Right lung (tissue), 10 donors: ENCODE measurements around the gene UGT2B11. TPM values are rescaled to one million over a fixed set of nuclear protein-coding genes. Genes with fewer than 3 reads are reported as not detected.
"Not testable (repeated sequence)": the region's sequence is repeated elsewhere in the genome, so short reads cannot be mapped to it uniquely, and the experiment has no call there.

Source experiments
- DNase-seq, 2 donors: peaks; one replicate each; pipeline ENCODE4 v3.0.0-alpha.2; 2013
- long read RNA-seq, 8 donors: transcript quantifications; one replicate each; lab custom pipeline, GENCODE V29; 2026
- polyA plus RNA-seq, 5 donors: library from polyadenylated mRNA; unstranded; fragments of 120-200 nt; gene quantifications; one replicate each; pipeline versions ENCODE4 v1.2.1 to v1.2.3, GENCODE V29; 2013; ENCODE audit warnings: inconsistent platforms in 1 of 5, low replicate concordance in 1 of 5; ENCODE audit not compliant: insufficient read length in 5 of 5, insufficient read depth in 1 of 5

UGT2B11 gene
- polyA plus RNA-seq, result under 1 TPM in 4 of 5 donors, not detected in 1; 0.10 to 0.74 (median 0.22) TPM
- long read RNA-seq, donor 1, result 0 reads
- long read RNA-seq, donor 2, result 0 reads
- long read RNA-seq, donor 3, result 0 reads
- long read RNA-seq, donor 4, result 0 reads
- long read RNA-seq, donor 5, result 0 reads
- long read RNA-seq, donor 6, result 0 reads
- long read RNA-seq, donor 7, result 0 reads
- long read RNA-seq, donor 8, result 0 reads

DNA sequence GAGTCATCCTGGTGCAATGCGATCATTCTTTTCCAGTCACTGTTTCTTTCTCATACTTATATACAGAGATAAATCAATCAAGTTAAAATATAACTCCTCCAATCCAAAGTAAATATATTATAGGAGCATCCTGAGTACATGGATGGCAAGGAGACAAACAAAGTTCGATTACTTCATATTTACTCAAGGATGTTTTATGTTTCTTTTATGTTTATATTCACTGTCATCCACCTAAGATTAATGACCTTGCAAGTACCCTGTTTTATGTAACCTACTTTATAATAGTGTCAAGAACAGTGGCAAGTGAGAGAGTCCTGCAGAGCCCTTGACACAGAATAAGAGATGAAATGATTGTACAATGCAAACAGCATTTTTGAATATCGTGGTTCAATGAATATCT lies at the start of gene UGT2B11:
Gene UGT2B11, minus strand, starts transcription at position 33 of the 400 bp plus-strand sequence. Its CDS starts 26 bp downstream, at position 7.
- no peak for DNase-seq

DNA sequence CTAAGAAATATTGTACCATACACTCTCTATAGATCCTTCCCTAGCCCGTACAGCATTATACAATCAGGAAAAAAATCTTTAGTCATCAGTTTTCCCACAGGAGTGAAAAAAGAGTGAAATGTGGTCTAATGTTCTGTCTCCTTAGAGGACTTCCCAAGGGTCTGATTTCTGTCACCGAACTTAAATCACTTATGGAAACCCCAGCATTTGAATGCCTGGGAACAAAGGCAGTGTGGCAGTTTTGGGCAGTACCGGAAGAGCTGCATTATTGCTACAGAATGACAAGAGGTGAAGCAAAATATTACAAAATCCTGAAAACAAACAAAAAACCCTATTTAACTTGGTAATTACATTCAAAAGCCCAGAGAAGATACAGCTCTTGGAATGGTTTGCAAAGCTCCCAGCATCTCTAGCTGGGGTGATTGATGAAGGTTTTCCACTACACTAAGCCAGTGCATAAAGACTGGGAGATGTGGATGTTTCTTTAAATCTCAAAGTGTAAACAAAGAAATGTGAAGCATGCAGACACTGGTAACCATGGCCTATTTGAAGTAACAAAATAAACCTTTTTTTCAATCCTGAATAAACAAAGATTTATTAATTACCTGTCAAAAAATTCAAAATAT lies 38.7 kb upstream of the UGT2B11 start:
- not testable (repeated sequence) for DNase-seq

DNA sequence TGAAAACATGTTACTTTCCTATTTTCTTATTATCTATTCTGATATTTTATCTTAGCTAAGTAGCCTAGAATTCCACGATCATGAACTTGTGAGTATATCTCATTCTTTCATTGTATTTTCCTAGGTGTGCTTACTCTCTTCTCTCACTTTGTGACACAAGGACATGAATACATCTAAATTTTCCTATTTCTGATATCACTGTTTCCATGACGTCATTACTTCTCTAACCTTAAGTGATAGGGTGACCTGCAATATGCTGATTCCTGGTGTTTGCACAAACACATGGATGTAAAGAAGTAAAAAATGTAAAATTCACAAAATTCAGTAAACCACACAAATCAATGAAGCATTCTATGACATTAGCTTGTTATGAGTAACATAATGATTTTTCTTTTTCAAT lies 36.3 kb upstream of the UGT2B11 start:
- not testable (repeated sequence) for DNase-seq

DNA sequence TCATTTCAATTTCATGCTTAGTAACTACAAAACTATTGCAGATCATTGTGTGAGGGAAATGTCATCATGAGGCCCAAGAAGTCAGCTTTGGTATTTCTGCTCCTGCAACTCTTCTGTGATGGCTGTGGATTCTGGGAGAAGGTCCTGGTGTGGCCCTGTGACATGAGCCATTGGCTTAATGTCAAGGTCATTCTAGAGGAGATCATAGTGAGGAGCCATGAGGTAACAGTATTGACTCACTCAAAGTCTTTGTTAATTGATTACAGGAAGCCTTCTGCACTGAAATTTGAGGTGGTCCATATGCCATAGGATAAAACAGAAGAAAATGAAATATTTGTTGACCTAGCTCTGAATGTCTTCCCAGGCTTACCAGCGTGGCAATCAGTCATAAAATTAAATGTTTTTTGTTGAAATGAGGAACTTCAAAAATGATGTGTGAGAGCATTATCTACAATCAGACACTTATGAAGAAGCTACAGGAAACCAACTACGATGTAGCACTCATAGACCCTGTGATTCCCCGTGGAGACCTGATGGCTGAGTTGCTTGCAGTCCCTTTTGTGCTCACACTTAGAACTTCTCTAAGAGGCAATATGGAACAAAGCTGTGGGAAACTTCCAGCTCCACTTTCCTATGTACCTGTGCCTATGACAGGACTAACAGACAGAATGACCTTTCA lies 28.2 kb upstream of the UGT2B11 start:
- DNase-seq, result not testable (repeated sequence)

DNA sequence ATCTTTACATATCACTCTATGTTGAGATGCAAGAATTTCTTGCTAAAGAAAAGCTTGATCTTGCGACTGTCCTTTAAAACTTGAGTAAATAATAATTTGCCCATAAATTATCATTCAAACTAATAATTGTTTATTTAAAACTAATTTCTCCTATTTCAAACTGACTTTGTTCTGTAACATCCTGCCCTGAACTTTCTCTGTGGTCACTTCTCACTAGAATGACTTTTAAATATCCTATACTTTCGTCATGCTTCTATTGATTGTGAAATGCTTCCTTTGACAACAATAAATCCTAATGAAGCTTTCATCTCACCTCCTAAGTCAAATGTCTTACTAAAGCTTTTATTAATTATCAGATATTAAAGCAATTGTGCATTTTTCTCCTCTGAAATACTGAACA lies 27.2 kb upstream of the UGT2B11 start:
- DNase-seq, result not testable (repeated sequence)

DNA sequence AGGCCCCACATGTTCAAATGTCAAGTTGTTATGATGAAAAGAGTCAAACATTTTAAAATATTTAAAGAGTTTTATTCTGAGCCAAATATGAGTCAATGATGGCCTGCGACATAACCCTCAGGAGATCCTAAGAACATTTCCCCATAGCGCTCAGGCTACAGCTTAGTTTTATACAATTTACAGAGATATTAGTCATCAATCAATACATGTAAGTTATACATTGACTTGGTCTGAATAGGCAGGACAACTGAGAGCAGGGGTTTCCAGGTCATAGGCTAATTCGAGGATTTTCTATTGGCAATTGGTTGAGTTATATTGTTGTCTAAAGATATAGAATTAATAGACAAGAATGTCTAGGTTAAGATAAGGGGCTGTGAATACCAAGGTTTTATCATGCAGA lies 26.2 kb upstream of the UGT2B11 start:
- DNase-seq, result not testable (repeated sequence)

DNA sequence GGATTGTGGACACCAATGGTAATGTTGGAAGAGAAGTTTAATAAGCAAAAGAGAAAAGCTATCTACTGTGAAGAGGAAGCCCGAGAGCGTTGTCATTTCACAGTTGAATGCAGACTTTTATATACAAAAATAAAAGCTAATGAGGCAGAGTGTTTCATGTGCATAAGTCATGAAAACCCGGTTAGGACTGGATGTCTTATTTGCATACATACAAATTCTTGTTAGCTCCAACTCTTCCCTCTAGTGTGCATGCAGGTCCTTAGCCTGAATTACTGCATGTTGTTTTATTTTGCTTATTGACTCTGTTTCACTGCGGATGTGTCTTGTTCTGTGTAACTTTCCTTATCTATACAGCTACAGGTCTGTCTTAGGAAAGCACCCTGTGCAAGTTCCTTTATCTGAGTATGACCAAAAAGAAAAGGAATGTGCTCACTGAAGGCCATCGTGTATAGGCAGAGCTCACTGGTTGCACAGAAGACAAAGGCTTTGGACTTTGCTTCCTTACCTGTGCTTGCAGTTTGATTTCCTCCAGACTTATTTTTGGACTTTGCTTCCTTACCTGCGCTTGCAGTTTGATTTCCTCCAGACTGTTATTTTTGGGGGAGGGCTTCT lies 25.1 kb upstream of the UGT2B11 start:
- no peak for DNase-seq

DNA sequence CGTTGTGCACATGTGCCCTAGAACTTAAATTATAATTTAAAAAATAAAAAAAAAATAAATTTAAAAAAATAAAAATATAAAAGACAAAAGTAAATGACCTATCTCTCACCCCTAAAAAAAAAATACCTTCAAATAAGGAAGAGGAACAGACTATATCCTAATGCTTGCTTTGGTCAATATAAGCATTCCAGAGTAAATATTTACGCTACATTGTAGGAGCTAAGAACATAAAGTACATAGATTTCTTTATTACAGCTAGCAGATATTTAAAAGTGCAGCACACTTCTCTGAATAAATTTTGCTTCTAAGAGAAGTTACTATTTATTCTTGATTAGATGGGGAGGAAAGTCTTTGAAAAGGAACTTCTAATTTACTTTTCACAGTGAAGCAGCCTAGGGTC lies 24.5 kb upstream of the UGT2B11 start:
- no peak for DNase-seq

DNA sequence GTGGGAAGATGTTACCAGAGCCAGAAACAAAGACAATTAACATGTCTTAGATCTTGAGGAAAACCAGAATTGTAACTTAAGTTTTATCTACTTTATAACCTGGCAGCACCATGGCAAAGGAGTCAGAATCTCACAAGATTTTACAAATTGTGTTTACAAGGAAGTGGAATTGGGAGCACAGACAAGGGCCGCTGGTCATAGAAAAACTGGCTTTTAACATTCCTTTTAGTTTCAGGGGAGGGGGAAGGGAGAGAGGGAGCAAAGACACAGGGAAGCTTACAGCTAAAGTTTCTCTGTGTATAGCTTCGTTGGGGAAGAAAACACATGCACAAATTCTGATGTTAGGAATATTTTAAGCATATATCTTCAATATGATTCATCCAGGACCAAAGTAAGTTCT lies 10.3 kb upstream of the UGT2B11 start:
- DNase-seq, result no peak

DNA sequence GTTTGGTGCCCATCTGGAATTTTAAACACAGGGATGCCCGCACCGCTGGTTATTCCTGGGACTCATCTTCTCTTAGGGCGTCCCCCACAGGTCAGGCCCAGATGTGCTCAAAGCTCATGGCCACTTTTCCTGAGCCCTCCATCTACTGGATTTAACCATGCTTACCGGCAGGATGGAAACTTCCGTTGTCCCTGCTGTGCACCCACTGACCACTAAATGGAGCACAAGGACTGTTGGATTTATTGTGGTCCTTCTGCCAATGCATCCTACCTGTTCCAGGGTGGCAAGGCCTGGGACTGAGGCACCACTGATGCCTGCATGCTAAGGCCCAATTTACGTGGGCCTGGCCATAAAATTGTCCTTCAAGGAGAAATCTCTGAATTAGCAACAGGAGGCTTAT lies 8.7 kb upstream of the UGT2B11 start:
- not testable (repeated sequence) for DNase-seq

DNA sequence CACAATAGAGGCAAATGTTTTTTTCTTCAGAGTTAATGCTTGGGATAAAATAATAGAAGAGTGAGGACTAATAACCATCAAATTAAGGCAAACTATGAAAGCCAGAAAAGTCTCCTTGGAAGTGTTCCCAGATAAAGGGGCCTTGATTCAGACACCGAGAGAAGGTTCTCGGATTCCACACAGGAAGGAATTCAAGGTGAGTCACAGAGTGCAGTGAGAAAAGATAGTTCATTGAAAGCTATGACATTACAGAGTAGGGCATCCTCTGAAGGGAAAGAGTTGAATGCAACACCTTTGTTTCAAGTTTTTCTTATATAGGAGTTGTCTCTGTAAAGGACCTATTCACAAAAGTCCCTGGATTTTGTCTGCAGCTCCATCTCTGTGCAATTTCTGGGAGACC lies 3.9 kb upstream of the UGT2B11 start:
- DNase-seq, result not testable (repeated sequence)

DNA sequence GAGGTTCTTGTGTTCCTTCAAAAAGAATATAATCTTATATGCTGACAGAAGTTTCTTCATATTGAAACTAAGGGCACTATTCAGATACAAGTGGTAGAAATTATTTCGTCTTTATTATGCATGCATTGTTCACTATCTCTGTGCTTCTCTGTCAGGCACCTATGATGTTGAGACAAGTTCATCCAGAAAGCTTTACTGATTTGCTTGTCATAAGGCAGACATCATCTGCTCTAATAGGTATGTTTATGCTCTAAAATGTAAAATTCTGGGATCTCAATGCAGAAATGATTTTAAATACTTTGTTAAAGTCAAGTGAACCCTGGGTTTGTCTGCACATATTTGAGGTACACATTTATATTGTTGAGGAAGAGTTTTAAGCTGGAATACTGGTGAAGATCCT lies 3.6 kb downstream of the UGT2B11 start:
- no peak for DNase-seq

DNA sequence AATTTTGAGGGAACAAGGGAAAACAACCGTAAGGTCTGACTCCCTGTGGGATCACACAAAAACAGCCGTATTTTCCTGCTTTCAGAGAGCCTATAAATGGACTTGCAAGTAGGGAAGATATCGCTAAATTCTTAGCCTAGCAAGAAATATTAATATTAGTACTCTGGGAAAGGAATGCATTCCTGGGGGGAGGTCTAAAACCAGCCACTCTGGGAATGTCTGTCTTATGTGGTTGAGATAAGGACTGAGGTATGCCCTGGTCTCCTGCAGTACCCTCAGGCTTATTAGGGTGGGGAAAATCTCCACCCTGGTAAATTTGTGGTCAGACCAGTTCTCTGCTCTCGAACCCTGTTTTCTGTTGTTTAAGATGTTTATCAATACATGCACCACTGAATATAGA lies 16.0 kb downstream of the UGT2B11 start:
- DNase-seq, result not testable (repeated sequence)

DNA sequence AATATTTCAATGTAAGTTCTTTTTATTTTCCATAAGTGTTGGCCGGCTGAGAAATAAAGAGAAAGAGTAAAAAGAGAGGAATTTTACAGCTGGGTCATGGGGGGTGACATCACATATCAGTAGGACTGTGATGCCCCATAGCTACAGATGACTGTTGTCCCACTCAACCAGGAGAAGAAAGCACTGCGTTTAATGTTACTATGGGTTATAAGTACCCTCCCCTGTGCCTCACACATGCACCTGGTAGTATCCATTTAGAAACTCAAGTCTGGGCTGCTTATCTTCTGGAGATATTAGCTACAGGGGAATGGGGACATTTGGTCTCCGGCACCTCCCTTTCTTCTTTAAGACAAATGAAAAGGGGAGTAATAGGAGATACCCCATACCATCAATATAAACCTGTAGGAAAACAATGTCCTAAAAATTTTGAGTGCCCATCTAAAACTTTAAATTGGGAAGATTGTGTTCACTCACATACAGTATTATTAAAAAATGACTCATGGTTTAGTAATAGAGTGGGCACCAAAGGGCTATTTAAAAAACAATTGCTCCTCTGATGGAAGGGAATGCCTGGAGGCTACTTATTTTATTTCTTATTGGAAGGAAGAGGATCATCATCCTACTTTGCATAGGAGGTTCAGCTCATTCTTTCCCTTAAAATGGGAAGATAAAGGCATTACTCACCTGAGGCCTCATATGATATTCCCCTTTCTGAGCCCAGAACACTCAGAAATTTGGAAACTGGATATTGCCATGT lies 18.2 kb downstream of the UGT2B11 start:
- DNase-seq, result no peak

DNA sequence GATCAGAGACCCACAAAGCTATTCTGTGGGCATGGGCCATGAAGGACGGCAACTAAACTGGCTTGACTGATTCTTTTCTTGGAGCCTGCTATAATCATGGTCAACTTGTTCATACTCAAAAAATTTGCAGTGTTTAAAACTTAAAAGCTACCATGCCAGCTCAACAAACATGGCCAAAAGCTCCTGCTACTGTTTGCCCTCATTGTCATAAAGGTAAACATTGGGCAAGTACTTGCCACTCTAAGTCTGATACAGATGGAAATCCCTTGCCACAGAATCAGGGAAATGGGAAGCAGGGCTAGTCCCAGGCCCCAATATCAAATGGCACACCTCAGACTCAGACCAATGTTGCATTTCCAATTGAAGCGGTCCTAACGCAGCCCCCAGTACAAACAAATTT lies 20.4 kb downstream of the UGT2B11 start:
- no peak for DNase-seq

DNA sequence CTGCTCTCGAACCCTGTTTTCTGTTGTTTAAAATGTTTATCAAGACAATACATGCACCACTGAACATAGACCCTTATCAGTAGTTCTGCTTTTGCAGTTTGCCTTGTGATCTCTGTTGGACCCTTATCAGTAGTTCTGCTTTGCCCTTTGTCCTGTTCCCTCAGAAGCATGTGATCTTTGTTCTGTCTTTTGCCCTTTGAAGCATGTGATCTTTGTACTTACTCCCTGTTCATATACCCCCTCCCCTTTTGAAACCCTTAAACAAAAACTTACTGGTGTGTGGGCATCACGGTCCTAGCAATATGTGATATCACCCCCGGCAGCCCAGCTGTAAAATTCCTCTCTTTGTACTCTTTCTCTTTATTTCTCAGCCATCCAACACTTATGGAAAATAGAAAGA lies 22.6 kb downstream of the UGT2B11 start:
- DNase-seq, result not testable (repeated sequence)

DNA sequence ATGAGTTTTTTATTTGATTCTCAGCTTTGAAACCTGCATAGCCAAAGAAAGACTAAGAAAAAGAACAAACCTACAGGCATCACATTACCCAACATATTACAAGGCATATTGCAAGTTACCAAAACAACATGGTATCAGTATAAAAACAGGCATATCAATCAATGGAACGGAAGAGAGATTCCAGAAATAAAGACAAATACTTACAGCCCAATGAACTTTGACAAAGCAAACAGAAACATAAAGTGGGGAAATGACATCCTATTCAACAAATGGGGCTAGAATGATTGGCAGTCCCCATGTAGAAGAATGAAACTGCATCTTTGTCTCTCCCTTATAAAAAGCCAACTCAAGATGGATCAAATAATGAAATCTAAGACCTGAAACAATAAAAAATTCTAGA lies 23.9 kb downstream of the UGT2B11 start:
- DNase-seq, result not testable (repeated sequence)

DNA sequence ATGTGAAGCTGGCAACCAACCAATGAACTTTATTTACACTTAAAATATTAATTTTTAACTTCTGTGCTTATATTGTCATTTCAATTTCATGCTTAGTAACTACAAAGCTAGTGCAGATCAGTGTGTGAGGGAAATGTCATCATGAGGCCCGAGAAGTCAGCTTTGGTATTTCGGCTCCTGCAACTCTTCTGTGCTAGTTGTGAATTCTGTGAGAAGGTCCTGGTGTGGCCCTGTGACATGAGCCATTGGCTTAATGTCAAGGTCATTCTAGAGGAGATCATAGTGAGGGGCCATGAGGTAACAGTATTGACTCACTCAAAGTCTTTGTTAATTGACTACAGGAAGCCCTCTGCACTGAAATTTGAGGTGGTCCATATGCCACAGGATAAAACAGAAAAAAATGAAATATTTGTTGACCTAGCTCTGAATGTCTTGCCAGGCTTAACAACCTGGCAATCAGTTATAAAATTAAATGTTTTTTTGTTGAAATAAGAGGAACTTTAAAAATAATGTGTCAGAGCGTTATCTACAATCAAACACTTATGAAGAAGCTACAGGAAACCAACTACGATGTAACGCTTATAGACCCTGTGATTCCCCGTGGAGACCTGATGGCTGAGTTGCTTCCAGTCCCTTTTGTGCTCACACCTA lies 32.9 kb downstream of the UGT2B11 start:
- not testable (repeated sequence) for DNase-seq

DNA sequence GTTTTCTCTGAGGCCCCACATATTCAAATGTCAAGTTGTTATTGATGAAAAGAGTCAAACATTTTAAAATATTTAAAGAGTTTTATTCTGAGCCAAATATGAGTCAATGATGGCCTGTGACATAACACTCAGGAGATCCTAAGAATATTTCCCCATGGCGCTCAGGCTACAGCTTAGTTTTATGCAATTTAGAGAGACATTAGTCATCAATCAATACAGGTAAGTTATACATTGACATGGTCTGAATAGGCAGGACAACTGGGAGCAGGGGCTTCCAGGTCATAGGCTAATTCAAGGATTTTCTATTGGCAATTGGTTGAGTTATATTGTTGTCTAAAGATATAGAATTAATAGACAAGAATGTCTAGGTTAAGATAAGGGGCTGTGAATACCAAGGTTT lies 34.7 kb downstream of the UGT2B11 start:
- DNase-seq, result not testable (repeated sequence)

DNA sequence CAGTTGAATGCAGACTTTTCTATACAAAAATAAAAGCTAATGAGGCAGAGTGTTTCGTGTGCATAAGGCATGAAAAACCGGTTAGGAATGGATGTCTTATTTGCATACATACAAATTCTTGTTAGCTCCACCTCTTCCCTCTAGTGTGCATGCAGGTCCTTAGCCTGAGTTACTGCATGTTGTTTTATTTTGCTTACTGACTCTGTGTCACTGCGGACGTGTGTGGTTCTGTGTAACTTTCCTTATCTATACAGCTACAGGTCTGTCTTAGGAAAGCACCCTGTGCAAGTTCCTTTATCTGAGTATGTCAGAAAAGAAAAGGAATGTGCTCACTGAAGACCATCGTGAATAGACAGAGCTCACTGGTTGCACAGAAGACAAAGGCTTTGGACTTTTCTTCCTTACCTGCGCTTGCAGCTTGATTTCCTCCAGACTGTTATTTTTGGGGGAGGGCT lies 35.8 kb downstream of the UGT2B11 start:
- not testable (repeated sequence) for DNase-seq
